Measurements from ENCODE around the gene HSD17B3. TPM values are rescaled to one million over a fixed set of nuclear protein-coding genes. Genes with fewer than 3 reads are reported as not detected.

Gene HSD17B3
- total RNA-seq, 3 donors from 2014 or later, result 1.4 to 1.9 (median 1.6) TPM

- TF ChIP-seq CTCF (IDR thresholded peaks at IDR 0.05), result no peak
- no peaks in the 10 kb centered on the region for H3K9me3 ChIP-seq
- ATAC-seq (no peak), DNase-seq (no peak)
- H3K4me3 ChIP-seq, result no peak overlapping the region
- intact Hi-C loops (cut with DNase I, micrococcal nuclease), result no loop called here
- H3K4me1 ChIP-seq (ENCODE audit: low read depth), result no peaks in the 10 kb centered on the region
- no peaks in the 10 kb centered on the region for H3K36me3 ChIP-seq (ENCODE audit: low read depth)
Measured at GRCh38 chr9:96253059-96253696, 48.8 kb downstream of the HSD17B3 start.

- Histone ChIP-seq H3K4me3 (no peak overlapping the region), H3K36me3 (ENCODE audit: low read depth) (no peaks in the 10 kb centered on the region), H3K4me1 (ENCODE audit: low read depth) (no peaks in the 10 kb centered on the region), H3K9me3 (no peaks in the 10 kb centered on the region)
- no peak for ATAC-seq
- intact Hi-C loops (cut with DNase I, micrococcal nuclease), result no loop called here
- DNase-seq, result no peak
- no peak for TF ChIP-seq CTCF (IDR thresholded peaks at IDR 0.05)
Measured at GRCh38 chr9:96251451-96251850, 50.5 kb downstream of the HSD17B3 start.

GRCh38 chr9:96249746-96250145 lies 52.2 kb downstream of the HSD17B3 start:
- DNase-seq, result no peak
- no peak for ATAC-seq
- Histone ChIP-seq H3K4me1 (ENCODE audit: low read depth) (no peaks in the 10 kb centered on the region), H3K4me3 (no peak overlapping the region), H3K36me3 (ENCODE audit: low read depth) (no peaks in the 10 kb centered on the region), H3K9me3 (no peaks in the 10 kb centered on the region)
- intact Hi-C loops (cut with DNase I, micrococcal nuclease), result no loop called here
- TF ChIP-seq CTCF (IDR thresholded peaks at IDR 0.05), result no peak

GRCh38 chr9:96246267-96246671 lies 55.7 kb downstream of the HSD17B3 start:
- ATAC-seq (no peak), DNase-seq (no peak)
- intact Hi-C loops (cut with DNase I, micrococcal nuclease), result no loop called here
- TF ChIP-seq CTCF (IDR thresholded peaks at IDR 0.05), result no peak
- Histone ChIP-seq H3K4me1 (ENCODE audit: low read depth) (no peaks in the 10 kb centered on the region), H3K9me3 (no peaks in the 10 kb centered on the region), H3K36me3 (ENCODE audit: low read depth) (no peaks in the 10 kb centered on the region), H3K4me3 (no peak overlapping the region)

GRCh38 chr9:96245399-96245798 lies 56.6 kb downstream of the HSD17B3 start:
- intact Hi-C loops (cut with DNase I, micrococcal nuclease), result no loop called here
- Histone ChIP-seq H3K4me3 (no peak overlapping the region), H3K4me1 (ENCODE audit: low read depth) (no peaks in the 10 kb centered on the region), H3K9me3 (no peaks in the 10 kb centered on the region), H3K36me3 (ENCODE audit: low read depth) (no peaks in the 10 kb centered on the region)
- DNase-seq (no peak), ATAC-seq (no peak)
- no peak for TF ChIP-seq CTCF (IDR thresholded peaks at IDR 0.05)

- intact Hi-C loops (cut with DNase I, micrococcal nuclease), result no loop called here
- no peaks in the 10 kb centered on the region for H3K9me3 ChIP-seq
- H3K4me1 ChIP-seq (ENCODE audit: low read depth), result no peaks in the 10 kb centered on the region
- H3K36me3 ChIP-seq (ENCODE audit: low read depth), result no peaks in the 10 kb centered on the region
- DNase-seq, result no peak
- TF ChIP-seq CTCF (IDR thresholded peaks at IDR 0.05), result no peak
- ATAC-seq, result no peak
- no peak overlapping the region for H3K4me3 ChIP-seq
Measured at GRCh38 chr9:96243778-96244177, 58.2 kb downstream of the HSD17B3 start.
